NCI-H2196 treated with DMSO at 0.1 percent for 48 hours (cell line): Measurements from ENCODE around the gene OR51F2.
"Not testable (repeated sequence)": the region's sequence is repeated elsewhere in the genome, so short reads cannot be mapped to it uniquely, and the experiment has no call there.

Experiments used
- DNase-seq: peaks from one replicate; lab custom pipeline; 2025; ENCODE audit not compliant: unreplicated experiment; lab: John Stamatoyannopoulos, UW

OR51F2 gene

GRCh38 chr11:4821021-4821420 lies at the start of gene OR51F2:
Gene OR51F2, plus strand, starts transcription at chr11:4821321. Its CDS starts 101 bp downstream, at chr11:4821422.
- DNase-seq = no peak

- no peak for DNase-seq
These were observed 38.7 kb upstream of the OR51F2 start for GRCh38 chr11:4782454-4782853.

- no peak for DNase-seq
These were observed 23.9 kb upstream of the OR51F2 start for GRCh38 chr11:4797206-4797605.

- no peak for DNase-seq
These were observed 22.5 kb upstream of the OR51F2 start for GRCh38 chr11:4798427-4799183.

- not testable (repeated sequence) for DNase-seq
These were observed 19.8 kb upstream of the OR51F2 start for GRCh38 chr11:4801316-4801715.

- DNase-seq = no peak
These were observed 16.8 kb upstream of the OR51F2 start, which contains the start of gene OR52R1 for GRCh38 chr11:4804280-4804679. Gene OR52R1, minus strand, starts transcription at chr11:4804380. Its CDS starts 0 bp downstream, at chr11:4804380.

- no peak for DNase-seq
These were observed 12.6 kb upstream of the OR51F2 start for GRCh38 chr11:4808476-4808875.

GRCh38 chr11:4809246-4809645 lies 11.9 kb upstream of the OR51F2 start:
- no peak for DNase-seq

GRCh38 chr11:4825132-4825531 lies 4.0 kb downstream of the OR51F2 start:
- no peak for DNase-seq

GRCh38 chr11:4826425-4826824 lies 5.3 kb downstream of the OR51F2 start:
- DNase-seq = no peak

GRCh38 chr11:4830346-4830745 lies 9.2 kb downstream of the OR51F2 start:
- DNase-seq = no peak

GRCh38 chr11:4830909-4831308 lies 9.8 kb downstream of the OR51F2 start:
- DNase-seq = no peak

- no peak for DNase-seq
These were observed 18.9 kb downstream of the OR51F2 start for GRCh38 chr11:4839851-4840549.

- no peak for DNase-seq
These were observed 27.9 kb downstream of the OR51F2 start, which contains the start of gene OR51S1 for GRCh38 chr11:4848908-4849532. Gene OR51S1, minus strand, starts transcription at chr11:4849208. Its CDS starts 0 bp downstream, at chr11:4849208.

GRCh38 chr11:4851033-4851432 lies 29.9 kb downstream of the OR51F2 start:
- no peak for DNase-seq

- DNase-seq = not testable (repeated sequence)
These were observed 33.2 kb downstream of the OR51F2 start for GRCh38 chr11:4854286-4854685.

- DNase-seq = no peak
These were observed 41.5 kb downstream of the OR51F2 start for GRCh38 chr11:4862447-4863236.

- no peak for DNase-seq
These were observed 42.8 kb downstream of the OR51F2 start for GRCh38 chr11:4863876-4864275.

GRCh38 chr11:4865855-4866254 lies 44.7 kb downstream of the OR51F2 start:
- DNase-seq = no peak
